Retinal pigment epithelial cell (primary cell): ENCODE results near the gene NDE1.
A peak's percentile ranks its signal among the peaks of the same experiment; 100 is the strongest.
"Not testable (repeated sequence)": the region's sequence is repeated elsewhere in the genome, so short reads cannot be mapped to it uniquely, and the experiment has no call there.

ENCODE experiments used
- DNase-seq: peaks from one replicate; pipeline ENCODE4 v3.0.0-alpha.2; 2010; ENCODE audit warnings: low read depth
- H3K4me3 ChIP-seq: 2 replicates; pipeline ENCODE4 v1.5.1; 2011; ENCODE audit warnings: mild to moderate bottlenecking, low read length, control low read depth, moderate library complexity
- TF ChIP-seq, protein P1 (sequence below): conservative IDR thresholded peaks from 2 replicates; pipeline ENCODE4 v1.5.1; 2011; ENCODE audit warnings: low read depth, low read length, control low read depth, inconsistent platforms

NDE1 gene

GRCh38 chr16:15647294-15648014, 2.6 kb upstream of the NDE1 start:
- no peak for DNase-seq
- TF ChIP-seq, protein P1, sequence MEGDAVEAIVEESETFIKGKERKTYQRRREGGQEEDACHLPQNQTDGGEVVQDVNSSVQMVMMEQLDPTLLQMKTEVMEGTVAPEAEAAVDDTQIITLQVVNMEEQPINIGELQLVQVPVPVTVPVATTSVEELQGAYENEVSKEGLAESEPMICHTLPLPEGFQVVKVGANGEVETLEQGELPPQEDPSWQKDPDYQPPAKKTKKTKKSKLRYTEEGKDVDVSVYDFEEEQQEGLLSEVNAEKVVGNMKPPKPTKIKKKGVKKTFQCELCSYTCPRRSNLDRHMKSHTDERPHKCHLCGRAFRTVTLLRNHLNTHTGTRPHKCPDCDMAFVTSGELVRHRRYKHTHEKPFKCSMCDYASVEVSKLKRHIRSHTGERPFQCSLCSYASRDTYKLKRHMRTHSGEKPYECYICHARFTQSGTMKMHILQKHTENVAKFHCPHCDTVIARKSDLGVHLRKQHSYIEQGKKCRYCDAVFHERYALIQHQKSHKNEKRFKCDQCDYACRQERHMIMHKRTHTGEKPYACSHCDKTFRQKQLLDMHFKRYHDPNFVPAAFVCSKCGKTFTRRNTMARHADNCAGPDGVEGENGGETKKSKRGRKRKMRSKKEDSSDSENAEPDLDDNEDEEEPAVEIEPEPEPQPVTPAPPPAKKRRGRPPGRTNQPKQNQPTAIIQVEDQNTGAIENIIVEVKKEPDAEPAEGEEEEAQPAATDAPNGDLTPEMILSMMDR: no peak
- H3K4me3 ChIP-seq: no peak overlapping the region

DNA sequence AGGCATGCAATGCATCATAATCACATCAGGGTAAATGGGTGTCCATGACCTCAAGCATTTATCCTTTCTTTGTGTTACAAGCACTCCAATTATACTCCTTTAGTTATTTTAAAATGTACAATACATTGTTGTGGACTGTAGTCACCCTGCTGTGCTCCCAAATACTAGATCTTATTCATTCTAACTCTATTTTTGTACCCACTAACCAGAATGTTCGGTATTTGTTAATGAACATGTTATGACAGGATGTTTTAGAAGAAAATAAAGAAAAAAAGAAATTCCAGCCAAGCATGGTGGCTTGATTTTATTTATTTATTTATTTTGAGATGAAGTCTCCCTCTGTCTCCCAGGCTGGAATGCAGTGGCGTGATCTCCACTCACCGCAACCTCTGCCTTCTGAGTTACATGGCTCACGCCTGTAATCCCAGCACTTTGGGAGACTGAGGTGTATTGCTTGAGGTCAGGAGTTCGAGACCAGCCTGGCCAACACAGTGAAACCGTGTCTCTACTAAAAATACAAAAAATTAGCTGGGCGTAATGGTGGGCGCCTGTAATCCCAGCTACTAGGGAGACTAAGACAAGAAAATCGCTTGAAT, 1.8 kb upstream of the NDE1 start:
- no peak for DNase-seq
- H3K4me3 ChIP-seq: no peak overlapping the region
- TF ChIP-seq, protein P1: no peak

DNA sequence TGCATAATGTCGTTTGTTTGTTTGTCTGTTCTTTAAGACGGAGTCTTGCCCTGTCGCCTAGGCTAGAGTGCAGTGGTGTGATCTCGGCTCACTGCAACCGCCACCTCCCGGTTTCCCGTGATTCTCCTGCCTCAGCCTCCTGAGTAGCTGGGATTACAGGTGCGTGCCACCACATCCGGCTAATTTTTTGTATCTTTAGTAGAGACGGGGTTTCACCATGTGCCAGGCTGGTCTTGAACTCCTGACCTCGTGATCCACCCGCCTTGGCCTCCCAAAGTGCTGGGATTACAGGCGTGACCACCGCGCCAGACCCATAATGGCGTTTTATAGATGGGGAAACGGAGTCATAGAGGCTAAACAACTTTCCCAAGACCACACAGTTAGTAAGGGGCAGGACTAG, 734 bp upstream of the NDE1 start:
- DNase-seq: not testable (repeated sequence)
- peak overlapping the region; percentile 43 for H3K4me3 ChIP-seq

GRCh38 chr16:15649727-15650018, 372 bp upstream of the NDE1 start:
- no peak for DNase-seq
- TF ChIP-seq, protein P1: no peak
- peak overlapping the region; percentile 43 for H3K4me3 ChIP-seq

- no peak for DNase-seq
- peak overlapping the region; percentile 92 for H3K4me3 ChIP-seq
- TF ChIP-seq, protein P1: no peak
These were observed 690 bp downstream of the NDE1 start for GRCh38 chr16:15650698-15651171.

DNA sequence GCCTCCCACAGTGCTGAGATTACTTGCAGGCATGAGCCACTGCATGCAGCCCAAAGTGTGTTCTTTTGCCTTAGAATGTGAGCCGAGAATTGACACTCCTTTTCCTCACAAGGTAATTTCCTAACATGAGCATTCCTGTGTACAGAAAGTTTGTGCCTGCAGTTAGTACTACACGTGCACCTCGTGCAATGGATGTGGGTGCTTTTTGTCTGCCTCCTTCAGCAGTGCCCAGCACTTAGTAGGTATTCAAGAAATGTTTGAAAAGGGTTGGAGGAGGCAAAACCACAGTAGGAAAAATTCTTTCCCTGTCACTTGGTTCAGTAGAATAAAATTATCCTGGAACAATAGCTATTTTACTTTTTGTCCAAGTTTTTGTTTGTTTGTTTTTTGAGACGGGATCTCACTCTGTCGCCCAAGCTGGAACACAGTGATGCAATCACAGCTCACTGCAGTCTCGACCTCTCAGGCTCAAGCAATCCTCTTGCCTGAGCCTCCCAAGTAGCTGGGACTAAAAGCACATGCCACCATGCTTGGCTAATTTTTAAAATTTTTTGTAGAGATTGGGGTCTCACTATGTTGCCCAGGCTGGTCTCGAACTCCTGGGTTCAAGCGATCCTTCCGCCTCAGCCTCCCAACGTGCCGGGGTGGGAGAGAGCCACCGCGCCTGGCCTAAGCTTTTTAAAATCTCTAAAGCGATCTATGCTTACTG, 2.4 kb downstream of the NDE1 start:
- TF ChIP-seq, protein P1: no peak
- H3K4me3 ChIP-seq: no peak overlapping the region
- DNase-seq: no peak

DNA sequence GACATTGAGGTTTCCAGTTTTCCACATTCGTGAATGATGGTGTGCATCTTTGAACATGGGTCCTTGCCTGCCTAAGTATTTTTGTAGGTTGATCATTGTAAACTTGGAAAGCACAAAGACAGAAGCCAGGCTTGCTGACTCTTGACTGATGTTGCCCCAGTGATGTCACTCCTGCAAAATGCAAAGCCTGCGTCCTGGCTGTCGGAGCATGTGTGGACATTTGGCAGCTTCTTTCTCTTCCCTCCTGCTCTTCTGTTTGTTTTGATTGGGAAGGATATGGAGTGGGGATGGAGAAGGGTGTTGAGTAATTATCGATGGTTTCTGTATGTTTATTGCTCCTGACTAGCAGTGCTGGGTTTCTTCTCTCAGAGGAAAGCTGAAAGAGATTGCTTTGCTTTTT, 3.2 kb downstream of the NDE1 start:
- no peak overlapping the region for H3K4me3 ChIP-seq
- no peak for DNase-seq
- TF ChIP-seq, protein P1: no peak
